HepG2 (cell line): ENCODE measurements around the gene NCKAP1. TPM values are rescaled to one million over a fixed set of nuclear protein-coding genes. Genes with fewer than 3 reads are reported as not detected.

ENCODE experiments used
- ATAC-seq: fragments of 200-7000 bp; cut with Tn5 transposase; 3 replicates; pipeline ENCODE4 v1.9.1; 2020; ENCODE audit warnings: mild to moderate bottlenecking, moderate library complexity
- BruUV-seq: library from RNA; stranded (reverse); fragments of 400-500 nt; replicated peaks from 2 replicates; lab custom pipeline; 2021; lab: Mats Ljungman, UMichigan
- CTCF ChIA-PET: fragments of 300-600 bp; formaldehyde crosslinking; extraction: SDS; loops from one replicate; lab custom pipeline; 2021; ENCODE audit warnings: low total read pairs, inconsistent platforms, low intra/inter-chr PET ratio; lab: Yijun Ruan, JAX
- POLR2A ChIA-PET: fragments of 350-600 bp; sonication (Branson Sonifier 250); formaldehyde crosslinking; loops from one replicate; lab custom pipeline; 2020; ENCODE audit warnings: antibody characterized with exemption, inconsistent platforms; lab: Yijun Ruan, JAX
- DNase-seq: peaks from one replicate; pipeline ENCODE4 v3.0.0-alpha.2; 2015; ENCODE audit warnings: low spot score
- FAIRE-seq: peaks from 3 replicates; lab custom pipeline; 2011; peaks lifted over from hg19 to GRCh38; lab: Jason Lieb, UNC
- H2AFZ ChIP-seq: one replicate; pipeline ENCODE4 v1.6.1; 2011; ENCODE audit warnings: low read length, inconsistent platforms
- H3K27ac ChIP-seq: fragments of 300-600 bp; 3 replicates; pipeline ENCODE4 v1.8.0; 2011; ENCODE audit warnings: mixed run types, mild to moderate bottlenecking, mixed read lengths, low read length, inconsistent platforms; ENCODE audit not compliant: insufficient read depth; ENCODE audit errors: extremely low read length
- H3K27me3 ChIP-seq, 2 experiments: fragments of 200-600 bp in 1 of 2; 2 replicates in 1 of 2; 3 replicates in 1 of 2; pipeline versions ENCODE4 v1.6.0 to v1.8.0; 2011; ENCODE audit warnings: low read length in 2 of 2, mild to moderate bottlenecking in 2 of 2, moderate library complexity in 2 of 2, inconsistent platforms in 1 of 2; ENCODE audit not compliant: insufficient read depth in 2 of 2, control insufficient read depth in 1 of 2
- H3K36me3 ChIP-seq, 2 experiments: fragments of 200-600 bp in 1 of 2; replicated peaks in 1 of 2; 2 replicates in 1 of 2; 3 replicates in 1 of 2; pipeline versions ENCODE4 v1.5.1 to v1.8.0; 2011; ENCODE audit warnings: low read length in 2 of 2, inconsistent platforms in 1 of 2; ENCODE audit not compliant: insufficient read depth in 2 of 2, control insufficient read depth in 1 of 2
- H3K4me1 ChIP-seq: 2 replicates; pipeline ENCODE4 v1.5.1; 2012; ENCODE audit warnings: low read length, inconsistent platforms; ENCODE audit not compliant: insufficient read depth
- H3K4me2 ChIP-seq: 2 replicates; pipeline ENCODE4 v1.6.0; 2011; ENCODE audit warnings: low read depth, low read length, inconsistent platforms
- H3K4me3 ChIP-seq, 3 experiments: fragments of 200-600 bp in 1 of 3; sonication (generic), shearing (Covaris generic) in 1 of 3; replicated peaks in 1 of 3; 2 replicates each; pipeline ENCODE4 v1.5.1; 2011 to 2016; ENCODE audit warnings: low read length in 3 of 3, inconsistent platforms in 2 of 3, low read depth in 2 of 3, mild to moderate bottlenecking in 2 of 3, control low read depth in 1 of 3, mixed read lengths in 1 of 3; ENCODE audit not compliant: insufficient read depth in 1 of 3
- H3K79me2 ChIP-seq: one replicate; pipeline ENCODE4 v1.6.1; 2011; ENCODE audit warnings: low read length, inconsistent platforms; ENCODE audit not compliant: insufficient read depth
- H3K9ac ChIP-seq: 2 replicates; pipeline ENCODE4 v1.6.0; 2011; ENCODE audit warnings: mild to moderate bottlenecking, low read depth, low read length, inconsistent platforms; ENCODE audit not compliant: insufficient read depth
- H3K9me3 ChIP-seq: 2 replicates; pipeline ENCODE4 v1.5.1; 2012; ENCODE audit warnings: mild to moderate bottlenecking, low read length
- H4K20me1 ChIP-seq: 2 replicates; pipeline ENCODE4 v1.6.0; 2011; ENCODE audit warnings: inconsistent platforms, mild to moderate bottlenecking, low read length, moderate library complexity; ENCODE audit not compliant: insufficient read depth
- ARID5B ChIP-seq: IDR thresholded peaks from 2 replicates; pipeline ENCODE4 v1.4.0; 2020; ENCODE audit warnings: mild to moderate bottlenecking, missing genetic modification reagents
- ATF4 ChIP-seq, 2 experiments: fragments of 450-650 bp in 1 of 2; sonication (generic) in 1 of 2; formaldehyde crosslinking; IDR thresholded peaks; 2 replicates each; pipeline versions ENCODE4 v1.5.0 to v1.8.0; 2020 to 2022; ENCODE audit warnings: mild to moderate bottlenecking in 1 of 2, missing genetic modification reagents in 1 of 2
- CCAR2 ChIP-seq: fragments of 200-400 bp; formaldehyde crosslinking; optimal IDR thresholded peaks from 2 replicates; pipeline ENCODE3; 2018; ENCODE audit warnings: low read depth, mild to moderate bottlenecking, low read length, moderate library complexity
- FOXA3 ChIP-seq: IDR thresholded peaks from 2 replicates; pipeline ENCODE4 v1.6.1; 2016; ENCODE audit warnings: missing genetic modification reagents, missing compliant biosample characterization
- GATA4 ChIP-seq: sonication (generic); IDR thresholded peaks from 2 replicates; pipeline ENCODE4 v1.6.1; 2016; ENCODE audit warnings: antibody characterized with exemption, low read depth, borderline replicate concordance
- GATAD2A ChIP-seq: IDR thresholded peaks from 2 replicates; pipeline ENCODE4 v1.6.1; 2016
- HMGA1 ChIP-seq: sonication (generic); formaldehyde crosslinking; conservative IDR thresholded peaks from 2 replicates; pipeline ENCODE4 v1.4.0; 2020; ENCODE audit warnings: missing genetic modification reagents
- HNF4G ChIP-seq, 2 experiments: sonication (generic) in 1 of 2; formaldehyde crosslinking in 1 of 2; IDR thresholded peaks; 2 replicates each; pipeline versions ENCODE4 v1.4.0 to v1.6.1; 2011 to 2020; ENCODE audit warnings: borderline replicate concordance in 2 of 2, low read depth in 2 of 2, mild to moderate bottlenecking in 2 of 2, low read length in 1 of 2, missing genetic modification reagents in 1 of 2, moderate library complexity in 1 of 2
- KLF11 ChIP-seq: IDR thresholded peaks from 2 replicates; pipeline ENCODE4 v1.6.1; 2016; ENCODE audit warnings: missing compliant biosample characterization
- MEIS2 ChIP-seq: sonication (generic); formaldehyde crosslinking; IDR thresholded peaks from 2 replicates; pipeline ENCODE4 v1.9.0; 2021; ENCODE audit warnings: mild to moderate bottlenecking, missing genetic modification reagents
- NFKB2 ChIP-seq: sonication (generic); formaldehyde crosslinking; IDR thresholded peaks from 2 replicates; pipeline ENCODE4 v1.4.0; 2020; ENCODE audit warnings: missing genetic modification reagents, borderline replicate concordance
- PLRG1 ChIP-seq: fragments of 450-650 bp; conservative IDR thresholded peaks from 2 replicates; pipeline ENCODE4 v1.6.1; 2016
- SOX6 ChIP-seq, 2 experiments: fragments of 450-650 bp in 1 of 2; sonication (generic) in 1 of 2; formaldehyde crosslinking in 1 of 2; IDR thresholded peaks; 2 replicates each; pipeline versions ENCODE4 v1.4.0 to v1.6.1; 2017 to 2020; ENCODE audit warnings: antibody characterized with exemption in 1 of 2, mild to moderate bottlenecking in 1 of 2, missing genetic modification reagents in 1 of 2
- SSRP1 ChIP-seq: IDR thresholded peaks from 2 replicates; pipeline ENCODE4 v1.6.1; 2016; ENCODE audit warnings: control low read depth
- TEF ChIP-seq: sonication (generic); formaldehyde crosslinking; IDR thresholded peaks from 2 replicates; pipeline ENCODE4 v1.5.0; 2020; ENCODE audit warnings: missing genetic modification reagents
- TFAP4 ChIP-seq: sonication (generic); IDR thresholded peaks from 2 replicates; pipeline ENCODE4 v1.6.1; 2016; ENCODE audit warnings: low read depth, borderline replicate concordance
- WGBS: methylation state at CpG from one replicate; pipeline ENCODE4 v1.1.6; 2017; ENCODE audit warnings: low lambda C conversion rate; 5-methylcytosine and 5-hydroxymethylcytosine counted together
- in situ Hi-C: cut with HindIII; loops from 2 replicates; pipeline ENCODE4 v1.10.0; 2017; ENCODE audit warnings: low pct_unique_long_range_greater_than_20kb; ENCODE audit not compliant: extremely low pct_ligation_motif_present
- intact Hi-C: fragments of 100-400 bp; cut with micrococcal nuclease; formaldehyde crosslinking; loops from one replicate; pipeline ENCODE4 v1.10.0; 2022; ENCODE audit not compliant: unreplicated experiment
- polyA plus RNA-seq, 8 experiments: library from polyadenylated mRNA; depleted of rRNA in 3 of 8; stranded (reverse) in 7 of 8; unstranded in 1 of 8; fragments of >200 nt; fragmentation: Illumina TruSeq in 4 of 8; extraction: Trizol in 4 of 8; gene quantifications; 2 replicates each; pipeline versions ENCODE4 v1.2.1 to v1.2.3, GENCODE V29; 2011 to 2016; ENCODE audit warnings: low read depth in 4 of 8, missing spikeins in 1 of 8, mixed read lengths in 1 of 8; ENCODE audit not compliant: insufficient read depth in 1 of 8
- total RNA-seq, 5 experiments: library from RNA; depleted of rRNA; stranded (reverse); fragments of >200 nt; fragmentation: Illumina TruSeq; extraction: Trizol; gene quantifications; 2 replicates each; pipeline ENCODE4 v1.2.3, GENCODE V29; 2016; ENCODE audit warnings: low read depth in 1 of 5

NCKAP1 gene
- total and polyA plus RNA-seq, 2 of the 13 experiments (the other 11 are each of a cell fraction or from before 2014, with no cell fraction given): 72.1 to 96.3 TPM

- H3K79me2 ChIP-seq: peaks cover 100% of the 10 kb centered on the region
- no peak overlapping the region; the same call in 1 of the 2 replicates for H3K4me2 ChIP-seq
- H2AFZ ChIP-seq: no peak overlapping the region
- no peak overlapping the region for H3K27ac ChIP-seq
- peaks cover 64% of the 10 kb centered on the region for H3K4me1 ChIP-seq
- no peak overlapping the region for H3K9ac ChIP-seq
- intact Hi-C loops (no loop called here), in situ Hi-C loops (no loop called here)
- WGBS: 95% methylated on average over 4 of the region's 4 CpGs
- ATAC-seq: peak; percentile 64
- no peak overlapping the region for H3K4me3 ChIP-seq
- no TSS peak for BruUV-seq
- no peaks in the 10 kb centered on the region for H3K36me3 ChIP-seq
- CTCF ChIA-PET: no interaction called here
- H4K20me1 ChIP-seq: peaks cover 68% of the 10 kb centered on the region
- no peak for FAIRE-seq
- peak; percentile 31 for DNase-seq
- H3K9me3 ChIP-seq: no peaks in the 10 kb centered on the region
- POLR2A ChIA-PET: no interaction called here
- H3K27me3 ChIP-seq: no peaks in the 10 kb centered on the region; a peak in 1 of 5 replicates
- TF ChIP-seq CCAR2: no peak
- TF ChIP-seq HMGA1 (CRISPR knock-in tag): no peak
- TF ChIP-seq ATF4 (CRISPR knock-in tag; IDR thresholded peaks at IDR 0.05): peak; percentile 74 to 99; a peak in 3 of 4 replicates
- TF ChIP-seq TFAP4: no peak
- TF ChIP-seq SSRP1 (CRISPR knock-in tag): 0 out of 2 replicates have a peak, but pooled peaks have one; percentile 44
- TF ChIP-seq PLRG1: no peak
- TF ChIP-seq MEIS2 (CRISPR knock-in tag): no peak
- peak; percentile 64; the same call in 1 of the 2 replicates for TF ChIP-seq FOXA3
- TF ChIP-seq GATAD2A: peak; percentile 85
- TF ChIP-seq SOX6 (IDR thresholded peaks at IDR 0.05): no peak
- TF ChIP-seq SOX6 (CRISPR knock-in tag; IDR thresholded peaks at IDR 0.05): peak; percentile 23; the same call in 1 of the 2 replicates
- no peak for TF ChIP-seq HNF4G (IDR thresholded peaks at IDR 0.05; ENCODE audit: borderline replicate concordance, low read depth, low read length)
- no peak for TF ChIP-seq HNF4G (CRISPR knock-in tag; IDR thresholded peaks at IDR 0.05; ENCODE audit: borderline replicate concordance, low read depth)
- no peak for TF ChIP-seq NFKB2
- TF ChIP-seq ARID5B (CRISPR knock-in tag): peak; percentile 57
- TF ChIP-seq TEF: peak; percentile 52; the same call in 1 of the 2 replicates
- TF ChIP-seq GATA4: no peak
- TF ChIP-seq KLF11 (CRISPR knock-in tag): no peak
Observed at GRCh38 chr2:183031911-183032794, 6.1 kb downstream of the NCKAP1 start.
